MG63 (cell line): Measurements from ENCODE around the gene ZMYM4. TPM values are rescaled to one million over a fixed set of nuclear protein-coding genes. Genes with fewer than 3 reads are reported as not detected.
"Not testable (repeated sequence)": the region's sequence is repeated elsewhere in the genome, so short reads cannot be mapped to it uniquely, and the experiment has no call there.

ENCODE experiments used
- DNase-seq: peaks from one replicate; pipeline ENCODE4 v3.0.0-alpha.2; 2020
- H3K27me3 ChIP-seq: fragments of 250-450 bp; sonication (Bioruptor Pico); 2 replicates; pipeline ENCODE4 v1.5.1; 2020; ENCODE audit warnings: mild to moderate bottlenecking, moderate library complexity
- H3K36me3 ChIP-seq: fragments of 250-450 bp; sonication (Bioruptor Pico); 2 replicates; pipeline ENCODE4 v1.5.1; 2020; ENCODE audit warnings: mild to moderate bottlenecking, moderate library complexity
- H3K4me3 ChIP-seq: fragments of 250-450 bp; sonication (Bioruptor Pico); 2 replicates; pipeline ENCODE4 v1.5.1; 2020; ENCODE audit warnings: mild to moderate bottlenecking, moderate library complexity
- H3K9me3 ChIP-seq: fragments of 250-450 bp; sonication (Bioruptor Pico); 2 replicates; pipeline ENCODE4 v1.5.1; 2020; ENCODE audit warnings: mild to moderate bottlenecking, moderate library complexity
- total RNA-seq: library from RNA; depleted of rRNA; stranded (reverse); fragments of >200 nt; shearing (Covaris generic); gene quantifications from 2 replicates; pipeline ENCODE4 v1.2.3, GENCODE V29; 2014; ENCODE audit warnings: low replicate concordance

ZMYM4 gene
- total RNA-seq, 1 experiment from 2014 or later: 27.8 TPM

DNA sequence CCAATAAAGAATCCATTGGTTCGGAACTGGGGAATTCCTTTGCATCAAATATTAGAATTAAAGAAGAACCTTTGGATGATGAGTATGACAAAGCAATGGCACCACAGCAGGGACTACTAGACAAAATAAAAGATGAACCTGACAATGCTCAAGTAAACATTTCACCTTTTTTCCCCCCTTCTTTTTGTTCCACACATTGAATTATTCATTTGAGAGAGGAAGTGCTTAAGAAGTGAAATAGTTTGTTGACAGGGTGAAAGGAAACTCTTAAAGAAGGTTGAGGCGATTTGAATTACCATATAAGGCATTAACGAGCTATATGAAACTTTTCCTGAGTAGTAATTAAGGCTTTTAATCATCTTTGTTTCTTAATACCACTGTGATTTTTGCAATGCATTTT is 93.1 kb downstream of the ZMYM4 start:
- no peaks in the 10 kb centered on the region for H3K9me3 ChIP-seq

DNA sequence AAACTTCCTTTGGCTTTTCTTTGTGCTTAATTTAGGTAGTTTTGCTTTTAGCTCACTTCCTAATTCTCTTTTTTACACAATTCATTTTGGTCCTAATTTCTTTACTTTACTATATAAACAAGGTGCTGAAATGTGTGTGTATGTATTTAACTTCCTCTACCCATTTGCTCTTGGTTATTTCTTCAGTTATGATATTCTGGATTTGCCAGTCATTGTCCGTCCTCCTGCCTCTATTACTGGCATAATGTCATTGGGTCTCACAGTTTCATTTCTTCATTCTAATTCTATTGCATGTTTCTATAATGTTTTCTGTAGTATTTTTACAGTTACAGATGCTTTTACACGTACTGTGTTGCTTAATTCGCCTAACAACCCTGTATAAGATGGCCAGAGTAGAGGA is 96.2 kb downstream of the ZMYM4 start:
- peaks cover 14% of the 10 kb centered on the region for H3K36me3 ChIP-seq
- no peaks in the 10 kb centered on the region for H3K27me3 ChIP-seq
- H3K9me3 ChIP-seq: no peaks in the 10 kb centered on the region
- no peak overlapping the region for H3K4me3 ChIP-seq
- no peak for DNase-seq

More for the DNA sequence above, 93.1 kb downstream of the ZMYM4 start:
- DNase-seq: no peak
- Histone ChIP-seq H3K36me3 (peaks cover 17% of the 10 kb centered on the region), H3K4me3 (no peak overlapping the region), H3K27me3 (no peaks in the 10 kb centered on the region)

DNA sequence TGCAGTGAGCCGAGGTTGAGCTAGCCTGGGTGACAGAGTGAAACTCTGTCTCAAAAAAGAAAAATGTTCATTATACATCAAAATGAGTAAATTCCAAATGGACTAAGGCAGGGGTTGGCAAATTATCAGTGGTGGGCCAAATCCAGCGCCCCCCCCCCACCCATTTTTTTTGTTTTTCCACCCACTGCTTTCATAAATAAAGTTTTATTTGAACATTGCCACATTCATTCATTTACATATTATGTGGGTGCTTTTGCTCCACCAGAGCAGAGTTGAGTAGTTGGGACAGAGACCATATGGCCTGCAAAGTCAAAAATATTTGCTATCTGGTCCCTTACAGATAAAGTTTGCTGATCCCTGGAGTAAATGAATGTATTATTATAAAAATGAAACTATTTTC is 99.4 kb downstream of the ZMYM4 start:
- Histone ChIP-seq H3K36me3 (peaks cover 25% of the 10 kb centered on the region; the same call in 1 of the 2 replicates), H3K9me3 (no peaks in the 10 kb centered on the region), H3K27me3 (no peaks in the 10 kb centered on the region), H3K4me3 (no peak overlapping the region)
- no peak for DNase-seq

DNA sequence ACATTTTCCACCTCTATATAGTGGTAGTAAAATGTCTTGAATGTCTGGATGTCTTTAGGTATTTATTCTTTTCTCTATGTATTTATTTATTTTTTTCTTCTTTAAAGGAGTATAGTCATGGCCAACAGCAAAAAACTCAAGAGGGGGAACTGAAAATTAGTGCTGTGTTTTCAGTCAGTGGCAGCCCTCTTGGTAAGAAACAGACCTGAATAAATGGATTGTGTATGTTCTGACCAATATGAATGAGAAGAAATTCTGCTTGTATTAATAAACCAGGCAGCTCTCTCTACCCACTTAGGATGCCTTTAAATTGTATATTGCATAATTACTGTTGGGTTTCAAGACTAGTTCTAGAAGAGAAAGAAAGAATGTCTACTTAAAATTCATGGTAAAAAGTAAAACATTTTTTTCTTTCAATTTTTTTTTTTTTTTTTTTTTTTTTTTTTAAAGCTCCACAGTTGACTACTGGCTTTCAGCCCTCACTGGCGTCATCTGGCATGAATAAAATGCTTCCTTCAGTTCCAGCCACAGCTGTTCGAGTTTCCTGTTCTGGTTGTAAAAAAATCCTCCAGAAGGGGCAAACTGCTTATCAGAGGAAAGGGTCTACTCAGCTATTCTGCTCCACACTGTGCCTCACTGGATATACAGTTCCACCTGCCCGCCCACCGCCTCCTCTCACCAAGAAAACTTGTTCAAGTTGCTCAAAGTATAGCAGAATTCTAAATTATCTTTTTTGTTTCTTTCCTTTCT is 101.6 kb downstream of the ZMYM4 start:
- no peaks in the 10 kb centered on the region for H3K9me3 ChIP-seq
- peak; percentile 69 for DNase-seq

DNA sequence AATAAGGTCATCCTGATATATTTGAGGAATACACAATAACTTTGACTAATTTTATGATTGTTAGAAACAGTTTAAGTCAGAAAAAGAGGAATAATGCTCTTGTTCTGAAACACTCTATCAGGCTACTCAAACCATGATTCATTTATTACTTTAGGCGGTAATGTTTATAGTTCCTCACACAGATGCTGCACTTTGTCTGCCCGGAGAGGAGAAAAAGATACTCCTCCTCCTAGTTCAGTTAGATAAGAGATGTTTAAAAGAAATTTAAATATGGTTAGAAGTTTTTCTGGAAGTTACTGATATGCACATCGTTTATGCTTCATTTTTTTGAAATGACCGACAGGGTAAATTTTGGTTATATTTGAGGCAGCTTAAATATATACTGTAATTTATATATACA is 103.0 kb downstream of the ZMYM4 start:
- H3K9me3 ChIP-seq: no peaks in the 10 kb centered on the region
- H3K27me3 ChIP-seq: no peaks in the 10 kb centered on the region
- DNase-seq: no peak
- H3K36me3 ChIP-seq: peaks cover 23% of the 10 kb centered on the region
- no peak overlapping the region for H3K4me3 ChIP-seq

More for the DNA sequence above, 101.6 kb downstream of the ZMYM4 start:
- Histone ChIP-seq H3K27me3 (no peaks in the 10 kb centered on the region), H3K36me3 (peaks cover 21% of the 10 kb centered on the region), H3K4me3 (no peak overlapping the region)

DNA sequence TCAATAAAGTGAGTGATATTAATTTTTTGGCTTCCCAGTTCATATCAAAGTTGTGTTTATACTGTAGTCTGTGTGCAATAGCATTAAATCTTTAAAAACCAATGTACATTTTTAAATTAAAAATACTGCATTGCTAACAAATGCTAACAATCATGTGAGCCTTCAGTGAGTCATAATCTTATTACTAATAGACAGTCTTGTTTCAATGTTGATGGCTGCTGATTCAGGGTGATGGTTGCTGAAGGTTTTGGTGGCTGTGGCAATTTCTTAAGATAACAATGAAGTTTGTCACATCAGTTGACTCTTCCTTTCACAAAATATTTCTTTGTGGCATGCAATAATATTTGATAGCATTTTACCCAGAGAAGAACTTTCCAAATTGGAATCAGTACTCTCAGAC is 109.0 kb downstream of the ZMYM4 start:
- no peak for DNase-seq
- H3K4me3 ChIP-seq: no peak overlapping the region
- no peaks in the 10 kb centered on the region for H3K9me3 ChIP-seq
- peaks cover 16% of the 10 kb centered on the region for H3K36me3 ChIP-seq
- H3K27me3 ChIP-seq: no peaks in the 10 kb centered on the region

DNA sequence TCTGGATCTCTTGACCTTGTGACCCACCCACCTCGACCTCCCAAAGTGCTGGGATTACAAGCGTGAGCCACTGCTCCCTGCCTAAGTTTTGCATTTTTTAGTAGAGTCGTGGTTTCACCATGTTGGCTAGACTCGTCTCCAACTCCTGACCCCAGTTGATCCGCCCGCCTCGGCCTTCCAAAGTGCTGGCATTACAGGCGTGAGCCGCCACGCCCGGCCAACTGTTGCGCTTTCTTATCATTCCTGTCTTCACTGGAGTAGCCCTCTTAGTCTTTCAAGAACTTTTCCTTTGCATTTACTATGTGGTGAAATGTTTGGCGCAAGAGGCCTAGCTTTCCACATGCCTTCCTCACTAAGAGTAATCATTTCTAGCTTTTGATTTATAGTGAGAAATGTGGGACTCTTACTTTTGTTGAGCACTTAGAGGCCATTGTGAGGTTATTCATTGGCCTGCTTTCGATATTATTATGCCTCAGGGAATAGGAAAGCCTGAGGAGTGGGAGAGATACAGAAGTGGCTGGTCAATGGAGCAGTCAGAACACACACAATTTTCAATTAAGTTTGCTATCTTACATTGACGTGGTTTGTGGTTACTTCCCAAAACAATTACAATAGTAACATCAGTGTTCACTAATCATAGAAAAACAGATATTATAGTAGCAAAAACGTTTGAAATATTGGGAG is 111.0 kb downstream of the ZMYM4 start:
- H3K27me3 ChIP-seq: no peaks in the 10 kb centered on the region
- peaks cover 13% of the 10 kb centered on the region for H3K36me3 ChIP-seq
- DNase-seq: no peak

DNA sequence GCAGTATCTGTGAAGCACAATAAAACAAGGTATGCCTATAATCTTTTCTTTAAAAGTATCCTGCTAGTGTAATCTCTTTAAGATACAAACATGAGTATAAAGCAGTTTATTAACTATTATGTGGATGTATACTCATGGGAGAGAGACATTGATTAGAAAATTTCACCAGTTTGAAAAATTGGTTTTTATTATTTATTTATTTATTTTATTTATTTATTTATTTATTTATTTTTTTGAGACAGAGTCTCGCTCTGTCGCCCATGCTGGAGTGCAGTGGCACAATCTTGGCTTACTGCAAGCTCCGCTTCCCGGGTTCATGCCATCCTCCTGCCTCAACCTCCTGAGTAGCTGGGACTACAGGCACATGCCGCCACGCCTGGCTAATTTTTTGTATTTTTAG is 111.6 kb downstream of the ZMYM4 start:
- H3K4me3 ChIP-seq, H3K27me3 ChIP-seq, H3K9me3 ChIP-seq, DNase-seq: not testable (repeated sequence)
- peaks cover 13% of the 10 kb centered on the region for H3K36me3 ChIP-seq

More for the DNA sequence above, 111.0 kb downstream of the ZMYM4 start:
- Histone ChIP-seq H3K9me3 (no peaks in the 10 kb centered on the region), H3K4me3 (no peak overlapping the region)

DNA sequence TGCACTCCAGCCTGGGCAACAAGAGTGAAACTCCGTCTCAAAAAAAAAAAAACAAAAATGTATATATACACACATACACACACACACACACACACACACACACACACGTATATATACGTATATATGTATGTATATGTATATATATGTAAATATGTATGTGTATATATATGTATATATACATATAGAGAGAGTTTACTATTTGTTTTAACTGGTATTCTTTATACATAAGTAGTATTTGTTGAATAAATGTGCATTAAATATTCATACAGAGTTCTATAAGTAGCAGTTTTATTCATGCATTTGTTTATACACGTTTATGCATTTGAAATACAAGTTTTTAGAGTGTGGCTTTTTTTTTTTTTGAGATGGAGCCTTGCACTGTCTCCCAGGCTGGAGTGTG is 113.6 kb downstream of the ZMYM4 start:
- H3K9me3 ChIP-seq: no peaks in the 10 kb centered on the region

DNA sequence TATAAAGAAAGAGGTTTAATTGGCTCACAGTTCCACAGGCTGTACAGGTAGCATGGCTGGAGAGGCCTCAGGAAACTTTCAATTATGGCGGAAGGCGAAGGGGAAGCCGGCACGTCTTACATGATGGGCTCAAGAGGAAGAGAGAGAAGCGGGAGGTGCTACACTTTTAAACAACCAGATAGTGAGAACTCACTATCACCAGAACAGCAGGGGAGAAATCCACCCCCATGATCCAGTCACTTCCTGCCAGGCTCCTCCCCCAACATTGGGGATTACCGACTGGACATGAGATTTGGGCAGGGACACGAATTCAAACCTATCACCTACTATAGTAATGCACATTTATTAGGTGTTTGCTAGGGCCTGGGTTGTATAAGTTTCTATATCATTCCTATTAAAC is 117.8 kb downstream of the ZMYM4 start:
- H3K36me3 ChIP-seq: peaks cover 37% of the 10 kb centered on the region
- H3K27me3 ChIP-seq: no peaks in the 10 kb centered on the region
- H3K9me3 ChIP-seq: no peaks in the 10 kb centered on the region
- H3K4me3 ChIP-seq: no peak overlapping the region
- DNase-seq: no peak

More for the DNA sequence above, 113.6 kb downstream of the ZMYM4 start:
- no peak for DNase-seq
- no peaks in the 10 kb centered on the region for H3K27me3 ChIP-seq
- peaks cover 31% of the 10 kb centered on the region for H3K36me3 ChIP-seq
- H3K4me3 ChIP-seq: no peak overlapping the region

DNA sequence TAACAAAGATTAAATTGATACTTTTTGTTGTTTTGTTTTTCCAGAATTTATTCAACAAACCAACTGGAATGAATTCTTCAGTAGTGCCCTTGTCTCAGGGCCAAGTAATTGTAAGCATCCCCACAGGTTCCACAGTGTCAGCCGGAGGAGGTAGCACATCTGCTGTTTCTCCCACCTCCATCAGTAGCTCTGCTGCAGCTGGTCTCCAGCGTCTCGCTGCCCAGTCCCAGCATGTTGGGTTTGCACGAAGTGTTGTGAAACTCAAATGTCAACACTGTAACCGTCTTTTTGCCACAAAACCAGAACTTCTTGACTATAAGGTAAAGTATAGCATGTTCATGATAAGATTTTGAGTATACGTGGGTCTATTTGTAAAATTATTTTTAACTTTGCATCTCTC is 118.5 kb downstream of the ZMYM4 start:
- Histone ChIP-seq H3K36me3 (peaks cover 33% of the 10 kb centered on the region), H3K27me3 (no peaks in the 10 kb centered on the region), H3K4me3 (no peak overlapping the region), H3K9me3 (no peaks in the 10 kb centered on the region)
- DNase-seq: no peak

DNA sequence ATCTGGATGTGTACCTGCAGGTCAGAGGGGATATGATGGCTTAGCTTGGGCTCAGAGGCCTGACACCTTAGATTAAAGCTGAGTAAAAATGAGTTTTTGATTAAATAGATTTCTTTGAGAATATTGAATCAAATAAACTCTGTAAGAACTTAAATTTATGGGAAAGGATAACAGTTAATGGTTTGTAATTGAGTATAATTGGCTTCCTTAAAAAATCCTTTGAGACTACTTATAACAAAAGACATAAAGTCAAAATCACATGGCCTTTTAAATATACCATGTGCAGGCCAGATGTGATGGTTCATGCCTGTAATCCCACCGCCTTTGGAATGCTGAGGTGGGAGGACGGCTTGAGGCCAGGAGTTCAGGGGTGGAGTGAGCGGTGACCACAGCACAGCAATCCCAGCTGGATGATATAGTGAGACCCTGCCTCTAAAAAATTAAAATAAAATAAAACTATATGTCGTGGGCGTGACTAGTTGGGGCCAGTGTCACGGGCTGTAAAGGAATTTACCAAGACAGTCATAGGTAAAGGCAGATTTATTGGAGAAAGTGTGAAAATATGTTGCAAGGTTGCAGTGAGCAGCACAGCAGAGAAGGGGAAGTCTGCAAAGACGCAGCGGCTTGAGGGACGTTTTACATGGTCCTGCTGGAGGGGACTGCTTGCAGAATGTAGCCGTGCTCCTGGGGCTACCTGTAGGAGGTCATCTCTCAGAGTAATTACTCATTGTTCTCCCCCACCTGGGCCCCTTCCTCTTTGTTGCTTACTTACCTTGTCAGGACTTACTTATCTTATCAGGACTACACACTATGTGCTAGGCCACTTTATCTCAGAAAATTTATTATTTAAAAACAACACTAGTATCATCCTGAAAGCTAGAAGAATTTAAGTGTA is 122.3 kb downstream of the ZMYM4 start:
- no peaks in the 10 kb centered on the region for H3K9me3 ChIP-seq
- DNase-seq: no peak
- H3K4me3 ChIP-seq: no peak overlapping the region
- H3K27me3 ChIP-seq: no peaks in the 10 kb centered on the region
- H3K36me3 ChIP-seq: peaks cover 47% of the 10 kb centered on the region

DNA sequence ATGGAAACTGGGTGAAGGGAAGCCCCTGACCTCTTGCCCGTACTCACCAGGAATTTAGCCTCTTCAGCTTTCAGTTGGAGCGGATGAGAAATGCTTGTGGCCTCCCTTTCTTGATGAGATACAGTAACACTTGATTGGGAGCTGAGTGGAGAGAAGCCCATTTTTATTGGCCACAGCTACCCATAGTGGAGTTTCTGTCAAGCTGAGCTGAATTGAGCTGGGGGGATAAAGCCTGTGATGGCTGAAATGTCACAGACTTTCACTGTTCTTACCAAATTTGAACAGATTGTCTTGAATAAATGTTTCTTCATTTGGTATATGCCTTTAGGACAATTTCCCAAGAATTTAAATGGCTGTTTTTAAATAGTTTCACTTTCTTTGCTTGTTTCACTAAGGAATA is 125.9 kb downstream of the ZMYM4 start:
- Histone ChIP-seq H3K4me3 (no peak overlapping the region), H3K9me3 (no peaks in the 10 kb centered on the region), H3K36me3 (peaks cover 62% of the 10 kb centered on the region), H3K27me3 (no peaks in the 10 kb centered on the region)
- no peak for DNase-seq

DNA sequence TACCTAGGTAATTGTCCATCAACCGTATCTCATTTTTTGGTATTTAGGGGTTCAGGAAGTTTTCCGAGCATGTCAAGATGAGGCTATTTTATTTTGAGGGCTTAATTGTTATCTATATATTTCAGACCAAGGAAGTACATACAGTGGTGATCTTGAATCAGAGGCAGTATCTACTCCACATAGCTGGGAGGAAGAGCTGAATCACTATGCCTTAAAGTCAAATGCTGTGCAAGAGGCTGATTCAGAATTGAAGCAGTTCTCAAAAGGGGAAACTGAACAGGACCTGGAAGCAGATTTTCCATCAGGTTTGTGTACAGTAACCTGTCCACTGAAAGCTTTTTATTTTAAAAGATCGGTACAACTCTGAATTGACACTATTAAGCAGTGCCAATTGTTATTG is 130.2 kb downstream of the ZMYM4 start:
- Histone ChIP-seq H3K36me3 (peaks cover 80% of the 10 kb centered on the region), H3K4me3 (no peak overlapping the region), H3K27me3 (no peaks in the 10 kb centered on the region), H3K9me3 (no peaks in the 10 kb centered on the region)
- DNase-seq: no peak

DNA sequence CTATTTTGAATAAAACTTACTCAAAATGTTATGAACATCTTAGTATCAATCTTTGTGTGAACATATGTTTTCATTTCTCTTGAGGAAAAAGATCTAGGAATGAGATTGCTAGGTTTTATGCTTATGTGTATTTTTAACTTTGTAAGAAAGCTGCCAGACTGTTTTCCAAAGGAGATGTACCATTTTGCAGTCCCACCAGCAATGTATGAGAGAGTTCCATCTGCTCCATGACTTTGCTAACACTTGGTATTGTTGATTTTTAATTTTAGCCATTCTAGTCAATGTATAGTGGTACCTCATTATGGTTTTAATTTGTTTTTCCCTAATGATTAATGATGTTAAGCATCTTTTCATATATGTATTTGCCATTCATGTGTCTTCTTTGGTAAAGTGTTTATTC is 132.5 kb downstream of the ZMYM4 start:
- peaks cover 70% of the 10 kb centered on the region for H3K36me3 ChIP-seq
- H3K4me3 ChIP-seq: no peak overlapping the region
- DNase-seq: no peak
- no peaks in the 10 kb centered on the region for H3K9me3 ChIP-seq
- no peaks in the 10 kb centered on the region for H3K27me3 ChIP-seq

DNA sequence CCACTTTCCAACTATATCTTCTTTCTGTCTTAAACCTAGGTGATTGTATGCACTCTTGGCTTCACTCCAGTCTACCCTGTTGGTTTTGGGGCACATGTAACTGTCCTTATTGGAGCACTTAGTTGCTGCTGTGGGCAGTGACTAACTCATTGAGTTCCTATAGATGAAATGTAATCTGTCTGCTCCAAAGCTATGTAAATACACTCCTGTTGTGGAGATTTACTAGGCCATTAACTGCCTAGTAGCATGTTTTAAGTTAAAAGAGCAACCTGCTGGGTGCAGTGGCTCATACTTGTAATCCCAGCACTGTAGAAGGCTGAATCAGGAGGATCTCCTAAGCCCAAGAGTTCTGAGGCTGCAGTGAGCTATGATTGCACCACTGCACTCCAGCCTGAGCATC is 137.6 kb downstream of the ZMYM4 start:
- Histone ChIP-seq H3K27me3 (no peaks in the 10 kb centered on the region), H3K36me3 (peaks cover 49% of the 10 kb centered on the region), H3K9me3 (no peaks in the 10 kb centered on the region), H3K4me3 (no peak overlapping the region)
- no peak for DNase-seq

DNA sequence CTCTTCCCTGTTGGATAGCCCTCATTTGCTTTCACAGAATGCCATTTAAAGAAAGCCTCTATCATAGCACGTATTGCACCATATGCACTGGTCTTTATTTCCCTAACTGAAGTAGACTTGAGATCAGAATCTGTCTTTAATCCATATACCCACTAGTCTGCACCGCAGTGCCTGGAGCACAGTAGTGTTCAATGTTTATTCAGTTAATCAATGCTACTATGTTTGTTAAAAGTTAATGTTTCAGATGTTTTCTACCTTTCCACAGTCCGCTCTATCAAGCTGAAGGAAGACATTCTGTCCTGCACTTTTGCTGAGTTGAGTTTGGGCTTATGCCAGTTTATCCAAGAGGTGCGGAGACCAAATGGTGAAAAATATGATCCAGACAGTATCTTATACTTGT is 139.2 kb downstream of the ZMYM4 start:
- Histone ChIP-seq H3K36me3 (peaks cover 40% of the 10 kb centered on the region), H3K27me3 (no peaks in the 10 kb centered on the region), H3K9me3 (no peaks in the 10 kb centered on the region), H3K4me3 (no peak overlapping the region)
- no peak for DNase-seq
